ENCODE measurements around the gene ZC3H12A.

The ZC3H12A gene

DNA sequence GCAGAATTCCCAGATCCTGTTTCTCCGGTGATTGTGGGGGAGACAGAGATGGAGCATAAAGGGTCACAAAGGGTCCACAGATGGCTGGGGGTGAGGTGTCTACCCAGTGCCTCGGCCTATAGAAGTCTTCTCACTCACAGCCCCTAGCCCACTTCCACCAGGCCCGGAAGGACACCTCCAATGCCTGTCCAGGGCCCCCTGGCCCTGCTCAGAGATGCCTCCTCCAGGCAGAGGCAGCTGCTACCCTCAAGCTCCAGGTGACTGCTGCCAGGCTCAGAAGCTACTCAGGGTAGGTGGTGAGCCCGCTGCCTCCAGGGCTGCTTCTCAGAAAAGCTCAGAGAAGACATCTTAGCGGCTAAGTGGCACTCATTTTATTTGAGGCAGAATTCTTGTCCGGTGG, 22.0 kb upstream of the ZC3H12A start:
- TF ChIP-seq, protein P1, sequence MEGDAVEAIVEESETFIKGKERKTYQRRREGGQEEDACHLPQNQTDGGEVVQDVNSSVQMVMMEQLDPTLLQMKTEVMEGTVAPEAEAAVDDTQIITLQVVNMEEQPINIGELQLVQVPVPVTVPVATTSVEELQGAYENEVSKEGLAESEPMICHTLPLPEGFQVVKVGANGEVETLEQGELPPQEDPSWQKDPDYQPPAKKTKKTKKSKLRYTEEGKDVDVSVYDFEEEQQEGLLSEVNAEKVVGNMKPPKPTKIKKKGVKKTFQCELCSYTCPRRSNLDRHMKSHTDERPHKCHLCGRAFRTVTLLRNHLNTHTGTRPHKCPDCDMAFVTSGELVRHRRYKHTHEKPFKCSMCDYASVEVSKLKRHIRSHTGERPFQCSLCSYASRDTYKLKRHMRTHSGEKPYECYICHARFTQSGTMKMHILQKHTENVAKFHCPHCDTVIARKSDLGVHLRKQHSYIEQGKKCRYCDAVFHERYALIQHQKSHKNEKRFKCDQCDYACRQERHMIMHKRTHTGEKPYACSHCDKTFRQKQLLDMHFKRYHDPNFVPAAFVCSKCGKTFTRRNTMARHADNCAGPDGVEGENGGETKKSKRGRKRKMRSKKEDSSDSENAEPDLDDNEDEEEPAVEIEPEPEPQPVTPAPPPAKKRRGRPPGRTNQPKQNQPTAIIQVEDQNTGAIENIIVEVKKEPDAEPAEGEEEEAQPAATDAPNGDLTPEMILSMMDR (conservative IDR thresholded peaks at IDR 0.05; ENCODE audit: control insufficient read depth, insufficient read depth, low read depth, low read length): no peak
- H3K4me3 ChIP-seq (ENCODE audit: control insufficient read depth, low read depth, low read length): no peak overlapping the region
- no peak for DNase-seq (ENCODE audit: low read depth)

DNA sequence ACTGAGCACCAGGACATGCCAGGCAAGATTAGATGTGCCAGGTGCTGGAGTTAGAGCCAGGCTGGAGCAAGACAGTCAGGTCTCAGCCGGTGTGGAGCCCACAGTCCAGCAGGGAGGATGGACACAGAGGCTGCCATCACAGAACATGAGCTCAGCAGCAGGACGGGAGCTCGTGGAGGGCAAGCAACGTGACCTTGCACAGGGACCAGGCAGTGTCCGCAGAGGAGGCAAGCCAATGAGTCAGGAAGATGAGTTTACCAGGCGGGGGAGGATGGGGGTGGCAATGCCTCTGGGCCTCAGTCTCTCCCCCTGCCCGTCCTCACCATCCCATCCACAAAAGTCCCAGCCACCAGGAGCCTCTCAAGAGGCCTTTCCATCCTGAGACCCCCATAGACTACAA, 20.7 kb upstream of the ZC3H12A start:
- no peak overlapping the region for H3K4me3 ChIP-seq (ENCODE audit: control insufficient read depth, low read depth, low read length)
- TF ChIP-seq, protein P1 (conservative IDR thresholded peaks at IDR 0.05; ENCODE audit: control insufficient read depth, insufficient read depth, low read depth, low read length): no peak
- peak; percentile 30 for DNase-seq (ENCODE audit: low read depth)

GRCh38 chr1:37455516-37455915, 18.9 kb upstream of the ZC3H12A start:
- TF ChIP-seq, protein P1 (conservative IDR thresholded peaks at IDR 0.05; ENCODE audit: control insufficient read depth, insufficient read depth, low read depth, low read length): no peak
- no peak for DNase-seq (ENCODE audit: low read depth)
- H3K4me3 ChIP-seq (ENCODE audit: control insufficient read depth, low read depth, low read length): no peak overlapping the region

DNA sequence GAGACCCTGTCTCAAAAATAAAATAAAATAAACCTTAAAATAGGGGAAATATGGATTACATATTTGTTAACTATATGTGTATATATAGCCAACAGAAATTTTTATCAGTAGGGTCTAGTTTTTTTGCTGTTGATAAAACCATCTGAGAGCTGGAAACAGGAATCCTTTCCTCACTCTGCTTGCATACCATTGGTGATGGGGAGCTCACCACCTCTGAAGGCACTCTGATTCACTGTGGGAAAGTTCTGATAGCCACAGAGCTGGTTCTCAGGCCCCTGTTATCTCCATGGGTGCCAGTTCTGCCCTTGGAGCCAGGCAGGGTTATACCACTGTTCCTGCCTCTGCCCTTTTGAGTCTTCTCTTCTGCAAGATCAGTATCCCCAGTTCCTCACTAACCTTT, 17.8 kb upstream of the ZC3H12A start:
- H3K4me3 ChIP-seq (ENCODE audit: control insufficient read depth, low read depth, low read length): no peak overlapping the region
- TF ChIP-seq, protein P1 (conservative IDR thresholded peaks at IDR 0.05; ENCODE audit: control insufficient read depth, insufficient read depth, low read depth, low read length): no peak
- no peak for DNase-seq (ENCODE audit: low read depth)

DNA sequence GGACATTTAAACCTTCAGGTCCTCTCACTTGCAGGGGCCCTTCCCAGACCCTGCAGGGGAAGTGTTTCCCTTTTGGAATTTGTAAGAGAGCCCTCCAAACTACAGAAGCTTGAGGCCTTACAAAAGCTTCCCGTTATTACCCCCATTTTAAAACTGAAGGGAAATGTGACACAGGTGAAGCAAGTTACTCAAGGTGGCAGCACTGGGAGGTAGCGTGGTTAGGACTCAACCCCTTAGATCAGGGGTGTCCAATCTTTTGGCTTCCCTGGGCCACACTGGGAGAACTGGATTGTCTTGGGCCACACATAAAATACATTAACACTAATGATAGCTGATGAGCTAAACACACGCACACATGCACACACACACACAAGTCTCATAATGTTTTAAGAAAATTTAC, 15.8 kb upstream of the ZC3H12A start:
- DNase-seq (ENCODE audit: low read depth): no peak
- no peak overlapping the region for H3K4me3 ChIP-seq (ENCODE audit: control insufficient read depth, low read depth, low read length)
- TF ChIP-seq, protein P1 (conservative IDR thresholded peaks at IDR 0.05; ENCODE audit: control insufficient read depth, insufficient read depth, low read depth, low read length): no peak

GRCh38 chr1:37461698-37462436, 12.5 kb upstream of the ZC3H12A start:
- H3K4me3 ChIP-seq (ENCODE audit: control insufficient read depth, low read depth, low read length): no peak overlapping the region
- TF ChIP-seq, protein P1 (conservative IDR thresholded peaks at IDR 0.05; ENCODE audit: control insufficient read depth, insufficient read depth, low read depth, low read length): no peak
- DNase-seq (ENCODE audit: low read depth): no peak

Data from fibroblast of mammary gland (primary cell).